ENCODE results near the gene MTURN. TPM values are rescaled to one million over a fixed set of nuclear protein-coding genes. Genes with fewer than 3 reads are reported as not detected.

Gene MTURN
- total and polyA plus RNA-seq, 9 of the 15 experiments (the other 6 are each of a cell fraction or from before 2014, with no cell fraction given), result 0.94 to 14.8 (median 6.4) TPM

DNA sequence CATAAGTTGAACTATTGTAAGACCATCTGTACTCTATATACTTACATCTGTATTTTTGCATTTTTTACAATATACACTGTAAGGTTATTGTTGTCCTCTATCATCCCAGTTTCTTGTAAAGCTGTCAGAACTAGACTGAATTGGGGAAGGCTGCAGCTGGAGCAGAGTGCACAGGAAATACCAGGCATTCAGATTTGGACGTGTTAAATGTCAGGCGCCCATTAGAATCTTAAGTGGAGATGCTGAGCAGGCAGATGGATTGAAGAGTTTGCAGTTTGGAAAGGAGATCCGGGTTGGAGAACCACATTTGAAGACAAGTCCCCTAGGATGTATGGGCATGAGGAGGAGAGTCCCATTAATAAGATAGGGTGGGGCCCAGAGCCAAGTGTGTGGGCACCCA lies 40.4 kb downstream of the MTURN start:
- Histone ChIP-seq H3K27me3 (ENCODE audit: control insufficient read depth in 2 of 2, insufficient read depth in 2 of 2, low read length in 2 of 2) (peaks cover 3 to 36% of the 10 kb centered on the region in 2 experiments; a peak in 3 of 5 replicates), H3K9me1 (ENCODE audit: control insufficient read depth, insufficient read depth, low read length) (no peaks in the 10 kb centered on the region), H3K36me3 (ENCODE audit: control insufficient read depth, insufficient read depth, low read length) (no peaks in the 10 kb centered on the region), H2AFZ (ENCODE audit: low read depth, low read length) (no peak overlapping the region), H3K27ac (ENCODE audit: extremely low read depth, low read depth, low read length) (no peak overlapping the region), H3K4me3 (no peak overlapping the region), H3K4me2 (ENCODE audit: insufficient read depth, low read length) (no peak overlapping the region), H3K9me3 (replicated peaks; ENCODE audit: control insufficient read depth, insufficient read depth, low read depth, low read length) (no peaks in the 10 kb centered on the region), H3K4me1 (replicated peaks in 1 of 2; ENCODE audit: control insufficient read depth in 2 of 2, insufficient read depth in 2 of 2, low read length in 2 of 2) (peaks cover 0 to 10% of the 10 kb centered on the region in 2 experiments; a peak in 2 of 5 replicates), H3K9ac (ENCODE audit: insufficient read depth in 1 of 2, low read depth in 2 of 2, low read length in 2 of 2) (no peak overlapping the region), H4K20me1 (replicated peaks; ENCODE audit: control insufficient read depth, insufficient read depth, low read length) (no peaks in the 10 kb centered on the region), H3K79me2 (ENCODE audit: control insufficient read depth, insufficient read depth, low read length) (no peaks in the 10 kb centered on the region)
- CTCF ChIA-PET (ENCODE audit: low intra/inter-chr PET ratio), result no interaction called here
- POLR2A ChIA-PET, result interaction anchor here (1.1 to 1.6 kb wide), 2 partner anchors 11 to 32 kb away, joined by 3 to 7 read pairs; no protein-coding TSS in a partner anchor
- no peak for TF ChIP-seq BRD9 (IDR thresholded peaks at IDR 0.05; ENCODE audit: low read depth, partially characterized antibody)
- no peak for TF ChIP-seq RFX1 (IDR thresholded peaks at IDR 0.05)
- TF ChIP-seq ZNF75A (CRISPR knock-in tag; IDR thresholded peaks at IDR 0.05), result no peak
- no peak for TF ChIP-seq RAD21 (CRISPR knock-in tag; conservative IDR thresholded peaks at IDR 0.05 in 1 of 2, IDR thresholded peaks at IDR 0.05 in 1 of 2)
- TF ChIP-seq IFI16 (CRISPR knock-in tag; IDR thresholded peaks at IDR 0.05), result no peak
- no peak for TF ChIP-seq ZNF217 (CRISPR knock-in tag; IDR thresholded peaks at IDR 0.05)
- no peak for TF ChIP-seq HDAC2 (IDR thresholded peaks at IDR 0.05)
- no peak for TF ChIP-seq SMARCE1 (IDR thresholded peaks at IDR 0.05)
- TF ChIP-seq SMAD4 (CRISPR knock-in tag; conservative IDR thresholded peaks at IDR 0.05), result no peak
- TF ChIP-seq HEY1 (CRISPR knock-in tag; IDR thresholded peaks at IDR 0.05; ENCODE audit: borderline replicate concordance), result no peak
- TF ChIP-seq POLR3A (IDR thresholded peaks at IDR 0.05; ENCODE audit: borderline replicate concordance, extremely low read depth, insufficient read depth, insufficient read length), result no peak
- TF ChIP-seq CHD4 (IDR thresholded peaks at IDR 0.05; ENCODE audit: insufficient read depth, insufficient replicate concordance, low read depth, low read length, poor library complexity, severe bottlenecking), result no peak
- TF ChIP-seq ZNF140 (CRISPR knock-in tag; IDR thresholded peaks at IDR 0.05), result no peak
- no peak for TF ChIP-seq ZNF146 (CRISPR knock-in tag; IDR thresholded peaks at IDR 0.05; ENCODE audit: unreplicated experiment)
- TF ChIP-seq ZNF253 (CRISPR knock-in tag; conservative IDR thresholded peaks at IDR 0.05), result no peak
- TF ChIP-seq, protein P1, sequence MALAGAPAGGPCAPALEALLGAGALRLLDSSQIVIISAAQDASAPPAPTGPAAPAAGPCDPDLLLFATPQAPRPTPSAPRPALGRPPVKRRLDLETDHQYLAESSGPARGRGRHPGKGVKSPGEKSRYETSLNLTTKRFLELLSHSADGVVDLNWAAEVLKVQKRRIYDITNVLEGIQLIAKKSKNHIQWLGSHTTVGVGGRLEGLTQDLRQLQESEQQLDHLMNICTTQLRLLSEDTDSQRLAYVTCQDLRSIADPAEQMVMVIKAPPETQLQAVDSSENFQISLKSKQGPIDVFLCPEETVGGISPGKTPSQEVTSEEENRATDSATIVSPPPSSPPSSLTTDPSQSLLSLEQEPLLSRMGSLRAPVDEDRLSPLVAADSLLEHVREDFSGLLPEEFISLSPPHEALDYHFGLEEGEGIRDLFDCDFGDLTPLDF (CRISPR knock-in tag; IDR thresholded peaks at IDR 0.05), result no peak
- TF ChIP-seq CGGBP1 (CRISPR knock-in tag; IDR thresholded peaks at IDR 0.05), result no peak
- TF ChIP-seq MAFG (tag; conservative IDR thresholded peaks at IDR 0.05), result no peak
- ATAC-seq (no peak), FAIRE-seq (no peak), DNase-seq (ENCODE audit: extremely low read depth in 1 of 4, low spot score in 3 of 4) (no peak)
- 7% methylated on average over 3 of the region's 3 CpGs for WGBS (ENCODE audit: insufficient coverage, low coverage, missing lambda C conversion rate)
- no TSS peak for BruUV-seq (replicated peaks)
- in situ Hi-C loops (cut with MboI) (no loop called here), intact Hi-C loops (cut with micrococcal nuclease) (no loop called here)
